Adrenal gland (tissue), 12 donors: ENCODE measurements around the gene TBC1D14. TPM values are rescaled to one million over a fixed set of nuclear protein-coding genes. Genes with fewer than 3 reads are reported as not detected.
A peak's percentile ranks its signal among the peaks of the same experiment; 100 is the strongest.

Source experiments
- DNase-seq, 7 donors: peaks; one replicate each; pipeline ENCODE4 v3.0.0-alpha.2; 2019 to 2020
- H3K27ac ChIP-seq, 5 donors: fragments of 200-600 bp; sonication (generic) in 4 of 5; 1 replicate in 3 of 5; 2 replicates in 2 of 5; pipeline versions ENCODE4 v1.5.1 to v1.8.0; 2016 to 2020; ENCODE audit warnings: mild to moderate bottlenecking in 1 of 5
- H3K27me3 ChIP-seq: fragments of 200-600 bp; 2 replicates; pipeline ENCODE4 v1.8.0; 2021
- H3K36me3 ChIP-seq, 2 donors: fragments of 200-600 bp; replicated peaks in 1 of 2; 1 replicate in 1 of 2; 2 replicates in 1 of 2; pipeline versions ENCODE4 v1.5.1 to v1.8.0; 2018 to 2022
- H3K4me1 ChIP-seq, 2 donors: fragments of 200-600 bp; replicated peaks in 1 of 2; 1 replicate in 1 of 2; 2 replicates in 1 of 2; pipeline versions ENCODE4 v1.5.1 to v1.8.0; 2018 to 2021
- H3K4me3 ChIP-seq, 4 donors: fragments of 200-600 bp; sonication (generic) in 3 of 4; one replicate each; pipeline ENCODE4 v1.5.1; 2016 to 2018
- H3K9me3 ChIP-seq, 3 donors: fragments of 200-600 bp; sonication (generic) in 1 of 3; replicated peaks in 1 of 3; 1 replicate in 2 of 3; 2 replicates in 1 of 3; pipeline versions ENCODE4 v1.5.1 to v1.8.0; 2016 to 2021
- CTCF ChIP-seq, 6 experiments: fragments of 450-650 bp in 4 of 6; fragments of 200-600 bp in 2 of 6; sonication (generic) in 1 of 6; IDR thresholded peaks; 1 replicate in 5 of 6; 2 replicates in 1 of 6; pipeline versions ENCODE4 v1.5.1 to v1.8.0; 2016 to 2021; ENCODE audit warnings: antibody characterized with exemption in 6 of 6, mild to moderate bottlenecking in 2 of 6, moderate library complexity in 1 of 6
- POLR2A ChIP-seq, 2 donors: fragments of 450-650 bp; IDR thresholded peaks; one replicate each; pipeline ENCODE4 v1.6.1; 2017; ENCODE audit warnings: antibody characterized with exemption in 2 of 2, mild to moderate bottlenecking in 2 of 2, moderate library complexity in 1 of 2
- WGBS, 4 donors: extraction: QIAGEN DNeasy Blood & Tissue Kit in 2 of 4; methylation state at CpG; one replicate each; pipeline versions ENCODE4 v1.1.5 to v1.1.7; 2013 to 2017; 5-methylcytosine and 5-hydroxymethylcytosine counted together
- intact Hi-C, 2 donors: fragments of 100-400 bp; cut with DNase I; formaldehyde crosslinking; loops; one replicate each; pipeline versions ENCODE4 v1.14.1 to v1.15.0; 2022 to 2023
- polyA plus RNA-seq, 3 donors: library from polyadenylated mRNA; stranded (reverse); fragments of 200-250 nt in 2 of 3; fragments of 350-450 nt in 1 of 3; fragmentation: Illumina TruSeq in 1 of 3; extraction: RNeasy Lipid Tissue Mini Kit (QIAGEN cat#74804) in 1 of 3; gene quantifications; one replicate each; pipeline ENCODE4 v1.2.3, GENCODE V29; 2013 to 2014
- total RNA-seq, 9 donors: library from RNA; depleted of rRNA in 4 of 9; stranded (reverse); fragments of >200 nt in 4 of 9; fragments of 120-200 nt in 1 of 9; fragmentation: NEBNext Ultra II Directional in 1 of 9; extraction: Animal tissue kit (Norgen Biotek cat#: 25700) in 1 of 9; gene quantifications; one replicate each; pipeline versions ENCODE4 v1.1.0 to v1.2.4, GENCODE V29; 2013 to 2023
- donor health status: healthy with polysubstance abuse.
- donor health status: Bipolar disorder and iron deficiency.
- donor health status: DM: yes; HTN: yes; CAD: no.
- donor health status: DM: no; HTN: no; CAD: no.
- donor health status: DM: no; HTN: no; CAD: no.
- donor health status: DM: yes; HTN: yes; CAD: no.

TBC1D14 gene
- total and polyA plus RNA-seq, 12 donors: 24.9 to 110 (median 83.0) TPM

DNA sequence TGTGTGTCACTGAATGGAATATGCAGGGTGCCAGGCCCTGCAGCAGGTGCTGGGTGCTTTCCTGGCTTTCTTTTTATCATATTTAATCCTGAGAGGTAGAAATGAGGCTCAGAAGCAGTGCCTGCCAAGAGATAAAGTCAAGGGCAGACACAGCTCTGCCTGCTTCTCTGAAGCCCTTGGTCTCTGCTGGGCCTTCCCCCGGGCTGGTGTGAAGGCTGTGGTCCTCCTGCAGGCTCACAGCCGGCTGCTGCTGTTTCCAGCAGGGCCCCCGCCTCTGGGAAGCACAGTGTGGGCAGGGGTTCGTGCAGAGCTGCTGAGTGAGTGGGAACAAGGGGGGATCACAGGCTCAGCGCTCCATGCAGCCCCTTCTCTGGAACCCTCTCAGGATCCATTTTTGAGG is 49.6 kb downstream of the TBC1D14 start:
- no peaks in the 10 kb centered on the region for H3K9me3 ChIP-seq
- TF ChIP-seq POLR2A (IDR thresholded peaks at IDR 0.05) (no peak), CTCF (IDR thresholded peaks at IDR 0.05) (no peak)
- H3K4me1 ChIP-seq: peaks cover 16 to 40% of the 10 kb centered on the region in 2 donors
- H3K36me3 ChIP-seq: no peaks in the 10 kb centered on the region
- DNase-seq: peak in 5 of 7 donors; percentile 64 to 70 (median 68)
- H3K4me3 ChIP-seq: no peak overlapping the region
- intact Hi-C loops: no loop called here
- 53 to 58% (median 56%) methylated on average over 3 to 5 of the region's 5 CpGs for WGBS, 4 donors
- no peaks in the 10 kb centered on the region for H3K27me3 ChIP-seq
- H3K27ac ChIP-seq: peak overlapping the region in 2 of 5 donors; percentile 54 to 58

DNA sequence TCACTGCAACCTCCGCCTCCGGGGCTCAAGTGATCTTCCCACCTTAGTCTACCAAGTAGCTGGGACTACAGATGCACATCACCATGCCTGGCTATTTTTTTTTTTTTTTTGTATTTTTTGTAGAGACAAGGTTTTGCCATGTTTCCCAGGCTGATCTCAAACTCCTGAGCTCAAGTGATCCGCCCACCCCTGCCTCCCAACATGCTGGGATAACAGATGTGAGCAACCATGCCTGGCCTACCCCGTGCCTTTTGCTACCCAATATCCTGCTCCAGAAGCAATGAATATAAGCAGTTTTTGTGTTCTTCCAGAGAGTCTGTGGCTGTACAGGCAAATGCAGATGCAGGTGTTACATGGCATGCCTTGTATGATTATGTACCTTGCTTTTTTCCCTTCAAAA is 50.5 kb downstream of the TBC1D14 start:
- Histone ChIP-seq H3K27ac (no peak overlapping the region), H3K9me3 (no peaks in the 10 kb centered on the region), H3K36me3 (no peaks in the 10 kb centered on the region), H3K27me3 (no peaks in the 10 kb centered on the region), H3K4me1 (peaks cover 24 to 44% of the 10 kb centered on the region in 2 donors), H3K4me3 (no peak overlapping the region)
- intact Hi-C loops: no loop called here
- TF ChIP-seq CTCF (IDR thresholded peaks at IDR 0.05) (no peak), POLR2A (IDR thresholded peaks at IDR 0.05) (no peak)
- DNase-seq: peak in 1 of 7 donors; percentile 35
- 86 to 97% (median 93%) methylated on average over 4 of the region's 4 CpGs for WGBS, 4 donors

- peaks cover 27 to 51% of the 10 kb centered on the region in 2 donors for H3K4me1 ChIP-seq
- intact Hi-C loops: no loop called here
- no peak overlapping the region for H3K27ac ChIP-seq
- 94 to 96% (median 95%) methylated on average over 9 to 20 of the region's 20 CpGs for WGBS, 4 donors
- TF ChIP-seq POLR2A (IDR thresholded peaks at IDR 0.05) (no peak), CTCF (IDR thresholded peaks at IDR 0.05) (no peak)
- no peaks in the 10 kb centered on the region for H3K9me3 ChIP-seq
- H3K36me3 ChIP-seq: no peaks in the 10 kb centered on the region
- H3K27me3 ChIP-seq: no peaks in the 10 kb centered on the region
- H3K4me3 ChIP-seq: no peak overlapping the region
- DNase-seq: peak in 1 of 7 donors; percentile 50
Observed at GRCh38 chr4:6960628-6961412, 51.2 kb downstream of the TBC1D14 start.

DNA sequence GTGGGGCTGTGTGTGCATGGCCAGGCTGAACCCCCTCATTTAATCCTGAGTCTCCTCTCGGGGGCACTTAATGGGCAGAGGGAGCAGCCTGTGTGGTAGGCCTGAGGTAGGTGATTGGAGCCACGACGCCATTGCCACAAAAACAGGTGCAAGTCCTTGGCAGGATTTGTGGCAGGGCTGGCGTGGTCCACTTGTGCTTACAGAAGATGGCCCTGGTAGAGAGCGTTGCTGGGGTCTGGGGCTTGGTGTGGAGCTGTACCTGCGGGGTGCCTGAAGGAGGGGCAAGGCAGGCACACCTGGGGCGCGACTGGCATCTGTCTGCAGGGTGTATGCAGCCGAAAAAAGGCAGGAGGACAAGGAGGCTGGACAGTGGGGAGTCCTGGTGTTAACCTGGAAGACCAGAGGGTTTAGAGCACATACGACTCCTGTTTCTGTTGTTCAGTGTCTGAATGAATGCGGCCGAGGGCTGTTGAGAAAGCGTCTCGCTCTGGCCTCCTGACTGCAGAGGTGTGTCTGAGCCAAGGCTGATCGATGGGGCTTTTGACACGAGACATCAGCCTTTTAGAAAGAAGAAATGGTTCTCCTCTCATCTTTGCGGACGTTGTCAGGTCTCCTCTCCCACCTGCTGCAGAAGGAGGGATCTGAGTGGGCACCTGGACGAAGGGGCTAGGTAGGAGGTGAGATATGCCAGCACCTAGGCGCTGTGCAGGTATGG is 52.0 kb downstream of the TBC1D14 start:
- peaks cover 27 to 59% of the 10 kb centered on the region in 2 donors for H3K4me1 ChIP-seq
- H3K27me3 ChIP-seq: no peaks in the 10 kb centered on the region
- peak in 1 of 7 donors; percentile 49 for DNase-seq
- no peak overlapping the region for H3K27ac ChIP-seq
- TF ChIP-seq POLR2A (IDR thresholded peaks at IDR 0.05) (no peak), CTCF (IDR thresholded peaks at IDR 0.05) (no peak)
- no peaks in the 10 kb centered on the region for H3K9me3 ChIP-seq
- H3K4me3 ChIP-seq: no peak overlapping the region
- intact Hi-C loops: no loop called here
- H3K36me3 ChIP-seq: no peaks in the 10 kb centered on the region
- WGBS, 4 donors: 92 to 96% (median 95%) methylated on average over 15 to 20 of the region's 20 CpGs
